GM12873 (cell line): ENCODE measurements around the gene PALMD.

ENCODE experiments used
- TF ChIP-seq, protein P1 (sequence below): IDR thresholded peaks from 2 replicates; pipeline ENCODE4 v1.5.1; 2012; ENCODE audit warnings: low read depth, mild to moderate bottlenecking, moderate library complexity, low read length, control low read depth; ENCODE audit not compliant: insufficient read depth; ENCODE audit errors: missing control alignments

The PALMD gene

GRCh38 chr1:99675994-99676393 lies 30.1 kb downstream of the PALMD start:
- TF ChIP-seq, protein P1, sequence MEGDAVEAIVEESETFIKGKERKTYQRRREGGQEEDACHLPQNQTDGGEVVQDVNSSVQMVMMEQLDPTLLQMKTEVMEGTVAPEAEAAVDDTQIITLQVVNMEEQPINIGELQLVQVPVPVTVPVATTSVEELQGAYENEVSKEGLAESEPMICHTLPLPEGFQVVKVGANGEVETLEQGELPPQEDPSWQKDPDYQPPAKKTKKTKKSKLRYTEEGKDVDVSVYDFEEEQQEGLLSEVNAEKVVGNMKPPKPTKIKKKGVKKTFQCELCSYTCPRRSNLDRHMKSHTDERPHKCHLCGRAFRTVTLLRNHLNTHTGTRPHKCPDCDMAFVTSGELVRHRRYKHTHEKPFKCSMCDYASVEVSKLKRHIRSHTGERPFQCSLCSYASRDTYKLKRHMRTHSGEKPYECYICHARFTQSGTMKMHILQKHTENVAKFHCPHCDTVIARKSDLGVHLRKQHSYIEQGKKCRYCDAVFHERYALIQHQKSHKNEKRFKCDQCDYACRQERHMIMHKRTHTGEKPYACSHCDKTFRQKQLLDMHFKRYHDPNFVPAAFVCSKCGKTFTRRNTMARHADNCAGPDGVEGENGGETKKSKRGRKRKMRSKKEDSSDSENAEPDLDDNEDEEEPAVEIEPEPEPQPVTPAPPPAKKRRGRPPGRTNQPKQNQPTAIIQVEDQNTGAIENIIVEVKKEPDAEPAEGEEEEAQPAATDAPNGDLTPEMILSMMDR, result no peak

GRCh38 chr1:99676876-99677275 lies 31.0 kb downstream of the PALMD start:
- TF ChIP-seq, protein P1, result no peak

- TF ChIP-seq, protein P1, result no peak
Measured at GRCh38 chr1:99677416-99677815, 31.5 kb downstream of the PALMD start.

DNA sequence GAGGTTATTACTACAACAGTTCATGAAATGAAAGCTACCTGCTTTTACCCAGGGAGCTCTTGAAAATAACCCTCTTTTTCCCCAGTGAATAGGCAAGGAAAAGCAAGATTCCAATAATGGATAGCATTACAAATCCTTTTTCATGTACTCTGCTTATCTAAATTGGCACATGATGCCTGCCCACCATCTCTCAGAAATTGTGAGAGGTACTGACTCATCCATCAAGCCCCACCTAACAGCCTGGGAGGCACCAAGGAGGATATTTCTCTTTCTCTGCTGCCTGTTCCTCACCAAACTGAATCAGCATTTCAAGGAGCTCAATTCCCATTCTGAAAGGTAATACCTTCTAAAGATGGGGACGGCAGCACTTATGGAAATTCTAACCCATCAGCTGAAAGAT lies 34.4 kb downstream of the PALMD start:
- TF ChIP-seq, protein P1, result no peak

- TF ChIP-seq, protein P1, result peak; percentile 28
Measured at GRCh38 chr1:99681583-99681982, 35.7 kb downstream of the PALMD start.

DNA sequence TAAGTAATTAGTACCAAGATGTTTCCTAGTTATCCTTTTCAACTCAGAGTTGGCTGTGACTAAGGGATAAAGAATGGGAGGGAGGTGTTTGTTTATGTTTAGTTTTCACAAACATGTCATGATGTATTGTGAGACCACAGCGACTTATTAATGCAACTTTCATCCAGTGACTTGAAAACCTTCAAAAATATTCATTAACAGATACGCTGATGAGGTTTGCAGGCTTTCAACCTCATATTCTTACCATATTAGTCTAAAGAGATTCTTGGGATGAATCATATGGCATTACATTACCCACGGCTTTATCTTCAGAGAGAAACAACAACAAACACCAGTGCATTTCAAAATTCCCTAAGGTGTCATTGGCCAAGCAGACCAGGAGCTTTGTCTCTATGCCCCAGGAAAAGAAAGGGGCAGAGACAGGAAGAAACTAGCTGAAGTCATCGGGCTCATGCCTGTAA lies 36.4 kb downstream of the PALMD start:
- TF ChIP-seq, protein P1, result no peak

GRCh38 chr1:99685516-99686180 lies 39.7 kb downstream of the PALMD start:
- TF ChIP-seq, protein P1, result peak; percentile 77
